B cell (primary cell): ENCODE results near the gene CEACAM16. TPM values are rescaled to one million over a fixed set of nuclear protein-coding genes. Genes with fewer than 3 reads are reported as not detected.

Experiments used
- ATAC-seq: fragments of 200-7000 bp; cut with Tn5 transposase; one replicate; pipeline ENCODE4 v1.10.0; 2021; ENCODE audit warnings: low read depth, mild to moderate bottlenecking, moderate number of reproducible peaks, moderate library complexity
- CTCF ChIA-PET: fragments of 350-600 bp; sonication (Branson Sonifier 250); formaldehyde crosslinking; loops from one replicate; lab custom pipeline; 2021; ENCODE audit warnings: antibody characterized with exemption, inconsistent platforms; lab: Charles Lee
- POLR2A ChIA-PET: fragments of 350-600 bp; sonication (Branson Sonifier 250); formaldehyde crosslinking; loops from one replicate; lab custom pipeline; 2021; ENCODE audit warnings: antibody characterized with exemption; lab: Charles Lee
- DNase-seq: peaks from one replicate; pipeline ENCODE4 v3.0.0; 2013
- H2AFZ ChIP-seq: 2 replicates; pipeline ENCODE4 v1.6.1; 2012; ENCODE audit warnings: mild to moderate bottlenecking, low read depth, low read length; ENCODE audit not compliant: insufficient read depth, poor library complexity, severe bottlenecking
- H3K27ac ChIP-seq, 2 donors: 1 replicate in 1 of 2; 2 replicates in 1 of 2; pipeline ENCODE4 v1.5.1; 2012 to 2013; ENCODE audit warnings: low read length in 2 of 2, mild to moderate bottlenecking in 2 of 2, moderate library complexity in 1 of 2
- H3K27me3 ChIP-seq, 4 experiments: fragments of 200-600 bp in 1 of 4; sonication (generic) in 1 of 4; replicated peaks in 1 of 4; 1 replicate in 2 of 4; 2 replicates in 2 of 4; pipeline versions ENCODE4 v1.6.1 to v1.7.0; 2013 to 2016; ENCODE audit warnings: low read length in 3 of 4, mild to moderate bottlenecking in 2 of 4, mixed read lengths in 1 of 4, moderate library complexity in 1 of 4; ENCODE audit not compliant: insufficient read depth in 4 of 4, control insufficient read depth in 3 of 4; ENCODE audit errors: control extremely low read depth in 1 of 4
- H3K36me3 ChIP-seq, 2 experiments: replicated peaks in 1 of 2; 1 replicate in 1 of 2; 2 replicates in 1 of 2; pipeline versions ENCODE4 v1.6.1 to v1.7.1; 2013; ENCODE audit warnings: low read length in 1 of 2; ENCODE audit not compliant: insufficient read depth in 2 of 2, control insufficient read depth in 1 of 2; ENCODE audit errors: control extremely low read depth in 1 of 2, extremely low read depth in 1 of 2
- H3K4me1 ChIP-seq, 2 donors: fragments of 200-600 bp in 1 of 2; sonication (generic) in 1 of 2; 1 replicate in 1 of 2; 2 replicates in 1 of 2; pipeline versions ENCODE4 v1.5.1 to v1.6.1; 2013 to 2017; ENCODE audit warnings: low read length in 2 of 2; ENCODE audit not compliant: control insufficient read depth in 2 of 2, insufficient read depth in 2 of 2
- H3K4me2 ChIP-seq: replicated peaks from 2 replicates; pipeline ENCODE3; 2012; ENCODE audit warnings: mild to moderate bottlenecking, low read depth, low read length; ENCODE audit not compliant: poor library complexity, severe bottlenecking
- H3K4me3 ChIP-seq, 5 experiments: fragments of 200-600 bp in 1 of 5; sonication (generic) in 1 of 5; 1 replicate in 3 of 5; 2 replicates in 2 of 5; pipeline versions ENCODE4 v1.5.1 to v1.7.0; 2011 to 2016; ENCODE audit warnings: low read length in 4 of 5, mild to moderate bottlenecking in 4 of 5, low read depth in 2 of 5, control low read depth in 1 of 5, moderate library complexity in 1 of 5; ENCODE audit not compliant: insufficient read depth in 1 of 5; ENCODE audit errors: control extremely low read depth in 1 of 5, extremely low read depth in 1 of 5
- H3K79me2 ChIP-seq: fragments of 200-600 bp; sonication (generic); one replicate; pipeline ENCODE4 v1.6.0; 2016; ENCODE audit warnings: low read length; ENCODE audit not compliant: control insufficient read depth, insufficient read depth
- H3K9ac ChIP-seq: fragments of 200-600 bp; sonication (generic); 2 replicates; pipeline ENCODE4 v1.6.1; 2017; ENCODE audit warnings: mild to moderate bottlenecking, low read length, moderate library complexity
- H3K9me3 ChIP-seq, 3 donors: one replicate each; pipeline versions ENCODE4 v1.6.1 to v1.7.1; 2013; ENCODE audit warnings: low read length in 2 of 3; ENCODE audit not compliant: control insufficient read depth in 2 of 3, insufficient read depth in 1 of 3; ENCODE audit errors: control extremely low read depth in 1 of 3
- H4K20me1 ChIP-seq: 2 replicates; pipeline ENCODE4 v1.6.0; 2012; ENCODE audit warnings: mild to moderate bottlenecking, low read length; ENCODE audit not compliant: insufficient read depth, control insufficient read depth, poor library complexity, severe bottlenecking
- H3K27ac Mint-ChIP-seq: one replicate; pipeline ENCODE4 v1.8.0; 2021; ENCODE audit warnings: mixed read lengths
- H3K27me3 Mint-ChIP-seq: one replicate; pipeline ENCODE4 v1.8.0; 2021; ENCODE audit warnings: mixed read lengths
- H3K4me1 Mint-ChIP-seq: one replicate; pipeline ENCODE4 v1.8.0; 2021; ENCODE audit warnings: mixed read lengths
- H3K4me3 Mint-ChIP-seq: one replicate; pipeline ENCODE4 v1.8.0; 2021; ENCODE audit warnings: mixed read lengths
- H3K9me3 Mint-ChIP-seq: one replicate; pipeline ENCODE4 v1.8.0; 2022; ENCODE audit warnings: mixed read lengths; ENCODE audit not compliant: insufficient read depth
- CTCF ChIP-seq: fragments of 200-600 bp; IDR thresholded peaks from one replicate; pipeline ENCODE4 v1.8.0; 2022; ENCODE audit warnings: antibody characterized with exemption, mild to moderate bottlenecking
- EZH2 ChIP-seq: IDR thresholded peaks from 2 replicates; pipeline ENCODE4 v1.6.1; 2012; ENCODE audit warnings: borderline replicate concordance, low read depth, mild to moderate bottlenecking, moderate library complexity, low read length; ENCODE audit not compliant: insufficient read depth, poor library complexity, severe bottlenecking
- whole genome bisulfite sequencing: methylation state at CpG from one replicate; pipeline ENCODE4 v1.1.5; 2013; ENCODE audit warnings: missing lambda C conversion rate; ENCODE audit not compliant: insufficient coverage; 5-methylcytosine and 5-hydroxymethylcytosine counted together
- intact Hi-C: fragments of 100-400 bp; cut with micrococcal nuclease; formaldehyde crosslinking; loops from one replicate; pipeline ENCODE4 v1.10.0; 2022
- polyA plus RNA-seq: library from polyadenylated mRNA; depleted of rRNA; stranded (reverse); fragments of >200 nt; gene quantifications from 2 replicates; pipeline ENCODE4 v1.2.3, GENCODE V29; 2012
- total RNA-seq, 2 donors: library from RNA; stranded (reverse); fragments of 120-200 nt in 1 of 2; gene quantifications; 1 replicate in 1 of 2; 2 replicates in 1 of 2; pipeline versions ENCODE4 v1.2.3 to v1.2.4, GENCODE V29; 2013 to 2022

CEACAM16 gene
- total and polyA plus RNA-seq, 2 donors (not counting 1 experiment from before 2014, with no cell fraction given) = not detected

- no peaks in the 10 kb centered on the region for H4K20me1 ChIP-seq
- DNase-seq (no peak), ATAC-seq (no peak)
- no peak overlapping the region for H3K9ac ChIP-seq
- H3K79me2 ChIP-seq = no peaks in the 10 kb centered on the region
- H3K27ac Mint-ChIP-seq = no peak overlapping the region
- CTCF ChIA-PET = interaction anchor here (0.5 to 11.7 kb wide), 11 partner anchors 16 to 753 kb away, joined by 3 to 591 read pairs (median 11); partner anchors contain the start of genes BCL3 and CBLC
- 21% methylated on average over 12 of the region's 18 CpGs for WGBS
- intact Hi-C loops = loop anchor here (2.0 to 10.0 kb wide), 2 partner anchors 70 to 120 kb away; partner anchors contain the start of gene NECTIN2
- H3K27me3 ChIP-seq = no peaks in the 10 kb centered on the region
- H3K27ac ChIP-seq = no peak overlapping the region
- H3K9me3 ChIP-seq = no peaks in the 10 kb centered on the region
- peaks cover 54% of the 10 kb centered on the region for H3K4me1 Mint-ChIP-seq
- peaks cover 42 to 65% of the 10 kb centered on the region in 2 donors for H3K4me1 ChIP-seq
- H3K27me3 Mint-ChIP-seq = no peaks in the 10 kb centered on the region
- H3K4me3 Mint-ChIP-seq = no peak overlapping the region
- no peak for TF ChIP-seq CTCF
- no peak for TF ChIP-seq EZH2
- H3K4me3 ChIP-seq = no peak overlapping the region
- no peaks in the 10 kb centered on the region for H3K9me3 Mint-ChIP-seq
- no peak overlapping the region for H2AFZ ChIP-seq
- no peaks in the 10 kb centered on the region for H3K36me3 ChIP-seq
- H3K4me2 ChIP-seq = peak overlapping the region; percentile 23
- POLR2A ChIA-PET = interaction anchor here (3.0 kb wide), 1 partner anchor 46 kb away, joined by 34 read pairs; no protein-coding TSS in a partner anchor
Measured at GRCh38 chr19:44725251-44725650, 26.3 kb downstream of the CEACAM16 start.

GRCh38 chr19:44725684-44726083 is 26.7 kb downstream of the CEACAM16 start:
- H4K20me1 ChIP-seq = no peaks in the 10 kb centered on the region
- no peak overlapping the region for H2AFZ ChIP-seq
- Mint-ChIP-seq H3K27ac (no peak overlapping the region), H3K4me1 (peaks cover 54% of the 10 kb centered on the region), H3K27me3 (no peaks in the 10 kb centered on the region), H3K4me3 (no peak overlapping the region), H3K9me3 (no peaks in the 10 kb centered on the region)
- H3K27ac ChIP-seq = no peak overlapping the region
- no peaks in the 10 kb centered on the region for H3K9me3 ChIP-seq
- H3K4me1 ChIP-seq = peaks cover 42 to 65% of the 10 kb centered on the region in 2 donors
- 82% methylated on average over 3 of the region's 5 CpGs for WGBS
- TF ChIP-seq CTCF (no peak), EZH2 (no peak)
- intact Hi-C loops = loop anchor here (2.0 to 10.0 kb wide), 2 partner anchors 71 to 119 kb away; partner anchors contain the start of gene NECTIN2
- H3K4me3 ChIP-seq = no peak overlapping the region
- H3K4me2 ChIP-seq = peak overlapping the region; percentile 23
- H3K36me3 ChIP-seq = no peaks in the 10 kb centered on the region
- H3K27me3 ChIP-seq = no peaks in the 10 kb centered on the region
- ChIA-PET CTCF (interaction anchor here (0.5 to 11.7 kb wide), 7 partner anchors 26 to 82 kb away, joined by 3 to 591 read pairs (median 11); partner anchors contain the start of genes BCL3 and CBLC), POLR2A (interaction anchor here (0.7 to 3.0 kb wide), 2 partner anchors 22 to 45 kb away, joined by 3 to 34 read pairs; no protein-coding TSS in a partner anchor)
- H3K79me2 ChIP-seq = no peaks in the 10 kb centered on the region
- H3K9ac ChIP-seq = no peak overlapping the region
- DNase-seq = no peak
- ATAC-seq = no peak
